NT2/D1 (cell line): ENCODE results near the gene FOXP1.

ENCODE experiments used
- SUZ12 ChIP-seq: IDR thresholded peaks from 2 replicates; pipeline ENCODE4 v1.6.1; 2011; ENCODE audit not compliant: insufficient read length, insufficient read depth; ENCODE audit errors: extremely low read depth
- YY1 ChIP-seq: IDR thresholded peaks from 2 replicates; pipeline ENCODE4 v1.6.1; 2011; ENCODE audit not compliant: insufficient read length, insufficient read depth

DNA sequence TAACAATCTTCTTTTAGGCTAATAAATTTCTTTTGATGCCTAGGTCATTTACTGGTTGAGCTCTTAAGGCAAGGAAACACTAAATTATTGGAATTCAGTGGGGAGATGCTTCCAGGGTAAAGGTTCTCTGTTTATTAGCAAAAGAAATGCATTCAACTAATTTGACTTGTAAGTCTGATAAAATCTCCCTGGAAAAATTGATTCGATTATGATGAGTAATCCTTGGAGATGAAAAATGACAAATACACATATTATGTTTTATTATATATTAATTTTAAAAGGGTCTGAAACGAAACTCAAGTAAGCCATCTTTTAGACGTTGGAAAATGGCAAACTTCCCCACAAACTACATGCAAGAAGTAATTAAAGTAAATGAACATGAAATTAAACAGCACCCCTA lies 328.0 kb downstream of the FOXP1 start:
- no peak for TF ChIP-seq YY1
- no peak for TF ChIP-seq SUZ12
